Bone marrow (tissue), 2 donors: Measurements from ENCODE around the gene ATP6V0C.

Experiments used
- DNase-seq, 2 donors: peaks; one replicate each; lab custom pipeline; 2025; lab: John Stamatoyannopoulos, UW

Gene ATP6V0C

GRCh38 chr16:2490190-2491105 is 23.3 kb upstream of the ATP6V0C start:
- DNase-seq: no peak

GRCh38 chr16:2492292-2492691 is 21.5 kb upstream of the ATP6V0C start:
- DNase-seq: no peak

DNA sequence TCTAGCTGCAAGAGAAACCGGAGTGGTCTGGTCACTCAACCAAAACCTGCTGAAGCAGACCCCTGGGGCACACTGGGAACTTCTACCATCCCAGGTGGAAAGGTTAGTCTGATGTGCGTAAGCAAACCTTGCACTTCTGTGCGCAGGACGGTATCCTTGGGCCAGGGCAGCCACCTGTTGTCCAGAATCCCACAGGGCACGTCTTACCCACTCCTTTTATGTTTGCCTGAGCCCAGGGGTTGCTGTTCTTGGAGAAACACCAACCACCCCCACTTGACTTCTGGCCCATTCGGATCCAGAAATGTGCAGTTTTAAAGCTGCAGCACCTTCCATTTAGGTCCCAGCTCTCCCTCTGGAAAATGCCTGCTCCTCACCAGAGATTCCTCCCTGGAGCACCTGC is 20.1 kb upstream of the ATP6V0C start:
- no peak for DNase-seq

DNA sequence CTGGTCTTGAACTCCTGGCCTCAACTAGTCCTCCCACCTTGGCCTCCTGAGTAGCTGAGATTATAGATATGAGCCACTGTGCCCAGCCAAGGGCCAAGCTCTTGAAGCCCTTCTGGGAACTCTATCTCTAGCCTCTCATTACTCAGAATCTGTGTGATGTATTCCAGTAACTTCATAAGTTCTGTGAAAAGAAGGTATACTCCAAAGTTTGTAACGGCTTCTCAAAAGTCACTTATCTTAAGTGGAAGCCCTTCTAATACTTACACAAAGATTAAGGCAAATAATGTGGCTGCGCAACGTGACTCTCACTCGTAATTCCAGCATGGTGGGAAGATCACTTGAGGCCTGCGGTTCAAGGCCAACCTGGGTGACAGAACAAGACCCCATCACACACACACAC is 19.1 kb upstream of the ATP6V0C start:
- DNase-seq: no peak

DNA sequence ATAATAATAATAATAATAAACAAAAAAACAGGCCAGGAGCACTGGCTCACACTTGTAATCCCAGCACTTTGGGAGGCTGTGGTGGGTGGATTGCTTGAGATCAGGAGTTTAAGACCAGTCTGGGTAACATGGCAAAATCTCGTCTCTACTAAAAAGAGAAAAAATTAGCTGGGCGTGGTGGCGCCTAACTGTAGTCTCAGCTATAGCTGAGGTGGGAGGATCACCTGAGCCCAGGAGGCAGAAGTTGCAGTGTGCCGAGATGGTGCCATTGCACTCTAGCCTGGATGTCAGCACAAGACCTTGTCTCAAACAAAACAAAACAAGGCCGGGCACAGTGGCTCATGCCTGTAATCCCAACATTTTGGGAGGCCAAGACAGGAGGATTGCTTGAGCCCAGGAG is 18.7 kb upstream of the ATP6V0C start:
- DNase-seq: no peak

GRCh38 chr16:2496223-2497115 is 17.3 kb upstream of the ATP6V0C start:
- DNase-seq: no peak

DNA sequence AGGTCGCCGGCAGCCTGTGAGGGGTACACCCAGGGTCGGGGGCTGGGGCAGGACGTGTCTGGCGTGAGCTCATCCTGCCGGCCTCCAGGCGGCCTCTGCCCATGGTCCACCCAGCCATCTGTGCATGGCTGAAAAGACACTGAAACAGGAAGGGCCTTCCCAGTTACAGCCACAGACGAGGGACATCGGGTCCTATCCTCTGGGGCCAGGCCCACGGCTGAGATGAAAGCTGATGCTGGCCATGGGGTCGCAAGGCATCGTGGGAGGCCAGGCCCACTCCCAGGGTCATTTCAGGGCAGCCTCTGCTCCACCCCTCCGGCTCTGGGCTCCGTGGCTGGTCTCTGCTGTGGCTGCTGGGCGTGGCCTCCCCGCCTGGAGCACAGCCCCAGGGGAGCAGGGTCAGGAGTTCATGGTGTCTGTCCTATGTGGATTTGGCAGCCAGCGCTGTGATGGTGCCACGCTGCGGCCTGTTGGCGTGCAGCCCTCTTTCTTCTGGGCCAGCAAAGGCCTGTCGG is 16.6 kb upstream of the ATP6V0C start:
- no peak for DNase-seq

DNA sequence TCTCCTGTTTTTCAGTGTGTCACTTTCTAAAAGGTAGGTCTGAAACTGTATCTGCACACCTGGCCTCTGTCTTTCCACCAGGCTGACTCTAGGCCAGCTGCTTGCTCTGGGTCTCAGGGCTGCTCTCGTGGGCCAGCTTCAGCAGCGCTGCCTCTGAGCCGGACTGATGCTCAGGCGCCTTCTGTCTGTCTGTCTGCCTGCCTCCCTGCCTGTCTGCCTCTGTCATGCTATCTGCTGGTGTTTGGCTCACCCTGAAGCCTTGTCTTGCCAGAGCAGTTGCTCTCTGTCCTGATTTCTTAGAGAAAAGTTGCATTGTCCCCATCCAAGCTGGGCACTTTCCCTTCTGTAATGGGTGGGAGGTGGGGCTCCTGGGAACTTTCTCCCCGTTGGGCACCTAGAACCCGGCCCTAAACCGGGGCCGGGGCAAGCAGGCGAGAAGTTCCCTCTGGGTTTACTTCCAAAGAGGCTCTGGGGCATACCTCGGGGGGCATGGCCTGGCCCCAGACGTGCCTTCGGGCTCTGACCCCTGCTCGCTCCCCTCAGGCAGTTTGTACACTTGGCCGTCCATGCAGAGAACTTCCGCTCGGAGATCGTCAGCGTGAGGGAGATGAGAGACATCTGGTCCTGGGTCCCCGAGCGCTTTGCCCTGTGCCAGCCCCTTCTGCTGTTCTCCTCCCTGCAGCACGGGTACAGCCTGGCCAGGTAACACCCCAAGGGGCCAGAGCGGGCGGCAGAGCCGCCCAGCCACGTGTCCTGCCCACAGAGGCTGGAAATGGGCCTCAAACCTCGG is 15.9 kb upstream of the ATP6V0C start:
- DNase-seq: no peak

DNA sequence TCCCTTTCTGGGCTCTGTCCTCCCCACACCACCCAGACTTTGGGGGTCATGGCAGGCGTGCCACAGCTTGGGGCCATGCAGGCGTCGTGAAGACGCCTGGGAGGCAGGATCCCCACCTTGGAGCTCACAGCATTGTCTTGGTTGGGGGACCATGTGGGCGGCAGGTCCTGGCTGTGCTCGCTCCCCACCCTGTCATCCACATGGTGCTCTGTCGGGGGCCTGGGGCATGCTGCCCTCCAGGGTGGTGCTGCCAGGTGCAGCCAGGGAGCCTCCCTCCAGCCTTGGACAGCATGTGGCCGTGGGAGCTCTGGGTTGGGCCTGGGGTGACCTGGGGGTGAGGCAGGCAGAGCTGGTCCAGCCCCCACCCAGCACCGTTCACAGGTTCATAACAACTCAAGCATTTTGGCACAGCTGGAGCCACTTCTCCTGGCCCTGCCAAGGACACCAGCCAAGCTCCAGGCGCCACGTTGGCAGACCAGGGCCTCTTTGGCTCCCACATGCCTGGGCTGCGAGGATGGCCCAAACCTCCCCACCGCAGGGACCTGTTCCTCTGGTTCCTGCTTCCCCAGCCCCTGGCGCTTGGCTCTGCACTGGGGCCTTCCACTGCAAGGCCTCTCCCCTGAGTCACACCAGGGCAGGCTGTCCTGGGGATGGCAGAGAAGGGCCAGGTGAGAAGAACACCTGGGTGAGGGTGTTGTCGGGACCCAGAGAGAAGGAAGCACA is 15.1 kb upstream of the ATP6V0C start:
- DNase-seq: no peak

DNA sequence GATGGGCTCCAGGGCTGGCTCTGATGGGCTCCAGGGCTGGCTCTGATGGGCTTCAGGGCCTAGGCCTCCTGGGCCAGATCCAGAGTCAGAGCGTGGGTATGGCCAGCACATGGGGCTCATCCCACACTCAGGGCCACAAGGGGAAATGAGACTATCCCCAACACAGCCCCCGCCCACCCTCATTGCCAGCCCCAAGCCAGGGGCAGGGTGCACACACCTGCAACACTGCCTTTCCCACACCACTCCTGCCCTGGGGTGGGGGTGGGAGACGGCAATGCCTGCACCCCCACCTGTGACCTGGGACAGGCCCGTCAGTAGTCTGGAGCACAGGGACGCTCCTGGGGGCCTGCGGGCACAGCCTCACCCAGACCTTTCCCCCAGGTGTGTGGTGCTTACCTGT is 14.3 kb upstream of the ATP6V0C start:
- no peak for DNase-seq

DNA sequence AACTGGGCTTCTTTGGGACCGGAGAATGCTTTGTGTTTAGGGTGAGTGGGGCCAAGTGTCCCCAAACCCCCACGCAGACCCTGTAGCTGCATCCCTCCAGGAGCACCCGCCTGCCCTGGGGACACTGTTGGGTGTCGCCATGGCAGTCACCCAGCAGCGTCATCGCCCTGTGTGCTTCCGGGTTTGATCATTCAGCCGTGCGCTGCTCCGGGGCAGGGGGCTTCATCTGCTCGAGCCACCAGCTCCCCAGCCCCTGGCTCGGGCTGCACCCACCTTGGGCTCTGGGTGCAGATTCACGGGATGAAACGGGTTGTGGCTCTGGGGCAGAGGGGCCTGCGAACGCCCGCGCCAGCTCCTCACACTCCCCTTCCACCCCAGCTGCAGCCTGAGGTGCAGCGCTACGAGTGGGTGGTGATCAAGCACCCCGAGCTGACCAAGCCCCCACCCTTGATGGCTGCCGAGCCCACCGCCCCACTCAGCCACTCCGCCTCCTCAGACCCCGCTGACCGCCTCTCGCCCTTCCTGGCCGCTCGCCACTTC is 13.8 kb upstream of the ATP6V0C start:
- DNase-seq: no peak

- DNase-seq: no peak
Observed at GRCh38 chr16:2500430-2500917, 13.3 kb upstream of the ATP6V0C start.

- peak; percentile 57 to 61 for DNase-seq
Observed at GRCh38 chr16:2500918-2501750, 12.6 kb upstream of the ATP6V0C start.

GRCh38 chr16:2501946-2502895 is 11.5 kb upstream of the ATP6V0C start:
- no peak for DNase-seq

- no peak for DNase-seq
Observed at GRCh38 chr16:2505695-2506094, 8.1 kb upstream of the ATP6V0C start.

GRCh38 chr16:2507052-2507659 is 6.6 kb upstream of the ATP6V0C start:
- DNase-seq: peak in 1 of 2 donors; percentile 8

- DNase-seq: peak in 1 of 2 donors; percentile 41
Observed at GRCh38 chr16:2507665-2508064, 6.1 kb upstream of the ATP6V0C start.

DNA sequence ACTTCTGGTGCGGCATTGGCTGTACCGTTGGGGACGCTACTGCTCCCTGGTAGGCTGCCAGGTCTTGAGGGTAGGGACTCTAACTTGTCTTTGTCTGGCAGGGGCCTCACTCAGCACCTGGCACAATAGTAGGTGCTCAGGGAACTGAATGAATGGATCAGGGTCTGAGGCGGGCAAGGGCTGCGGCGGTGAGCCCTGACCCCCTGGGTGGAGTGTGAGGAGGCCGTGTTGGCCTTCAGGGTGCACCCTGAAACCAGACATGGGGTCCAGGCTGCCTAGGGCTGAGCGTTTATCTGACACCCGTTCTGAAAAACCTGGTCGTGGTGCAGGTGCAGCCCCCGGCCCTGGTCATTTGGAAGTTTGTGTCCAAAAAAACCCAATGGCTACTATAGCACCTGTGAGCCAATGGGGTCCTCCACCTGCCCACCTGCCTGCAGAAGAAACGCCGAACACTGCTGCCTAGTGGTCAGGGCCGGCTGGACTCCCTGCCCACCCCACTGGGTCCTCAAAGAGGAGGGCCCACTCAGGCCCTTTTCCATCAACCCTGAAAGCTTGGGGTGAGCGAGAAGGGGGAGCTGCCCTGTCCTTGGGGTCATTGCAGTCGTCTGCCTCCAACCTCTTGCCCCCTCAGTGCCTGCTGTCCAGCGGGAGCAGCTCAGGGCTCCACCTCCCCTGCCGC is 4.9 kb upstream of the ATP6V0C start:
- DNase-seq: no peak
